GM12873 (cell line): ENCODE measurements around the gene TMPRSS4.

Source experiments
- TF ChIP-seq, protein P1 (sequence below): IDR thresholded peaks from 2 replicates; pipeline ENCODE4 v1.5.1; 2012; ENCODE audit warnings: low read depth, mild to moderate bottlenecking, moderate library complexity, low read length, control low read depth; ENCODE audit not compliant: insufficient read depth; ENCODE audit errors: missing control alignments

TMPRSS4 gene

DNA sequence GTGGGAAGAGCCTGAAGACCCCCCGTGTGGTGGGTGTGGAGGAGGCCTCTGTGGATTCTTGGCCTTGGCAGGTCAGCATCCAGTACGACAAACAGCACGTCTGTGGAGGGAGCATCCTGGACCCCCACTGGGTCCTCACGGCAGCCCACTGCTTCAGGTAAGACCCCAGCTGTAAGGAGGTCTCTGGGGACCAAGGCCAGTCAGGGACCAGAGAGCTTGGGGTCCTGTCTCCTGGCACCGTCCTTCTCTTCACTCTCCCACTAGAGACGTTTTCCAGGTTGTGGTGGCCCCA lies 34.8 kb downstream of the TMPRSS4 start:
- TF ChIP-seq, protein P1, sequence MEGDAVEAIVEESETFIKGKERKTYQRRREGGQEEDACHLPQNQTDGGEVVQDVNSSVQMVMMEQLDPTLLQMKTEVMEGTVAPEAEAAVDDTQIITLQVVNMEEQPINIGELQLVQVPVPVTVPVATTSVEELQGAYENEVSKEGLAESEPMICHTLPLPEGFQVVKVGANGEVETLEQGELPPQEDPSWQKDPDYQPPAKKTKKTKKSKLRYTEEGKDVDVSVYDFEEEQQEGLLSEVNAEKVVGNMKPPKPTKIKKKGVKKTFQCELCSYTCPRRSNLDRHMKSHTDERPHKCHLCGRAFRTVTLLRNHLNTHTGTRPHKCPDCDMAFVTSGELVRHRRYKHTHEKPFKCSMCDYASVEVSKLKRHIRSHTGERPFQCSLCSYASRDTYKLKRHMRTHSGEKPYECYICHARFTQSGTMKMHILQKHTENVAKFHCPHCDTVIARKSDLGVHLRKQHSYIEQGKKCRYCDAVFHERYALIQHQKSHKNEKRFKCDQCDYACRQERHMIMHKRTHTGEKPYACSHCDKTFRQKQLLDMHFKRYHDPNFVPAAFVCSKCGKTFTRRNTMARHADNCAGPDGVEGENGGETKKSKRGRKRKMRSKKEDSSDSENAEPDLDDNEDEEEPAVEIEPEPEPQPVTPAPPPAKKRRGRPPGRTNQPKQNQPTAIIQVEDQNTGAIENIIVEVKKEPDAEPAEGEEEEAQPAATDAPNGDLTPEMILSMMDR, result no peak

GRCh38 chr11:118112711-118113430 lies 36.0 kb downstream of the TMPRSS4 start:
- TF ChIP-seq, protein P1, result no peak

DNA sequence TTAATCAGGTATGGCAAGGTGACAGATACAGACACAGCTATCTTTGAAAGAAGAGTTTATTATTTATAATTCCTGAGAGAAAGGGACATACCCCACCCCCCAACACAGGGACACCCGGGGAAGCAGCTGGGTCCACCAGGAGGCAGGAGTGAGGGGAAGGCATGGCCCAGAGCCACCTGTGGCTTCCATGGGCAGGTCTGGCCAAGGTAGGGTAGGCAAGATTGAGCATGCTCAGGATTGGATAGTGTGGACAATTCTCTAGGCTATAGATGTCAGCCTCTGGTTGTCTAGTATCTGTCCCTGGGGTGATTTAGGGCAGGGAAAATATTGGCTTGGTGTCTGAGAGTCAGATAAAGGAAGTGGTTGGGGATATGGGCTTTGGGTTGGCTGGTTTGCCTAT lies 37.4 kb downstream of the TMPRSS4 start:
- TF ChIP-seq, protein P1, result no peak

DNA sequence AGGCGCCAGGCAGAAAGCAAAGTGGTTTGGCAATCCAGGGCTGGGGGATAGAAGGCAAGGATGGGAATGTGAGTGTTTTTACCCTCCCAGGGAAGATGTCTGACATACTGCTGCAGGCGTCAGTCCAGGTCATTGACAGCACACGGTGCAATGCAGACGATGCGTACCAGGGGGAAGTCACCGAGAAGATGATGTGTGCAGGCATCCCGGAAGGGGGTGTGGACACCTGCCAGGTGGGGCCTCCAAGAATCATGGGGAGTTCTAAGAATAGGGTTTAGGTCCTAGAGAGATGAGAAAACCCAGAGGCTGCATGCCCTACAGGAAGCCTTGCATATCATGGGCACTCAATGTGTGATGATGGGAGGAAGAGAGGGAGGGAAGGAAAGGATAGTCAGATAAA lies 38.2 kb downstream of the TMPRSS4 start:
- TF ChIP-seq, protein P1, result no peak

GRCh38 chr11:118117790-118118601 lies 41.1 kb downstream of the TMPRSS4 start:
- TF ChIP-seq, protein P1, result no peak

GRCh38 chr11:118120793-118121192 lies 43.9 kb downstream of the TMPRSS4 start:
- TF ChIP-seq, protein P1, result no peak

DNA sequence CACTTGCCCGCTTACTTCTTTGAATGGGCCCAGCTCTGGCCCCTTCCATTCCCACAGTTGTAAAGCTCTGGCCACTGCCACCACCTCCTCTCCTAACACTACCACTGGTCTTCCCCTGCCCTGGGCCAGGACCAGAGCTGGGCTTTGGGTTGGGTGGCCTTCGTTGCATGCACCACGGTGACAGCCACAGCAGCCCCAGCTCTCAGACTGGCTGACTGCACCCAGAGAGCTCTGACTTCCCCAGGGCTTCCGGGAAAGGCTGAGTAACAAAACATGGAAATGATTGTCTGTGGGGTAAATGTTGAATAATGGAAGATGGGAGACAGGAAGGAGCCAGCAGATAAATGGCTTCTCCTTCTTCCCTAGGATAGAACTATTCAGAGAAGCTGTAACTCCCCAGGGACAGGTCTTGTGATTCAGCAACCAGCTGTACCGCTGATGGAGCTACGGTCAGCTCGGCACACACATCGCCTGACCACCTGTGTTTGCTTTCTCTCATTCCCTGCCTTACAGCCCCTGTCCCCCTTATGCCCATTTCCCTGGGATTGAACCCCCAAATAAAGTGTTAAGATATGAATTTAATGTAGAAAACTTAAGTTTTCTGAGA lies 48.2 kb downstream of the TMPRSS4 start:
- TF ChIP-seq, protein P1, result no peak
